ENCODE results near the gene GRAMD4.

GRAMD4 gene

DNA sequence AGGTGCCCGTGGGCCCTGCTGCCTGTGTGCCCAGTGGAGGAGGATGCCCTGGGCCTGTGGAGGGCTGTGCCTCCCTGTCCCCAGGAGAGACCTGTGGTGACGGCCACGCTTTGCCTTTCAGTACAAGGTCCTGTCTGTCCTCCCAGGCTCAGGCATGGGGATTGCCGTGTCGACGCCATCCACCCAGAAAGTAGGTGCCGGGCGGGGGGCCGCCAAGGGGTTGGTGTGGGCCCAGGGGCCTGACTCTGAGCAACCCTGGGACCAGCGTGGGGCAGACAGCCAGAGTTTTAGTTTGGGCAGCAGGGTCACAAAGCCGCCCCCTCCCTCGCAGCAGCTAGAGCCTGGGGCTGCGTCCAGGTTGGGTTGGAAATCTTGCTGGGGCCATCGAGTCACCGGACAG is 56.3 kb downstream of the GRAMD4 start:
- no peak for DNase-seq

GRCh38 chr22:46676881-46677280 is 56.7 kb downstream of the GRAMD4 start:
- DNase-seq, result no peak

GRCh38 chr22:46677323-46678002 is 57.3 kb downstream of the GRAMD4 start:
- no peak for DNase-seq

DNA sequence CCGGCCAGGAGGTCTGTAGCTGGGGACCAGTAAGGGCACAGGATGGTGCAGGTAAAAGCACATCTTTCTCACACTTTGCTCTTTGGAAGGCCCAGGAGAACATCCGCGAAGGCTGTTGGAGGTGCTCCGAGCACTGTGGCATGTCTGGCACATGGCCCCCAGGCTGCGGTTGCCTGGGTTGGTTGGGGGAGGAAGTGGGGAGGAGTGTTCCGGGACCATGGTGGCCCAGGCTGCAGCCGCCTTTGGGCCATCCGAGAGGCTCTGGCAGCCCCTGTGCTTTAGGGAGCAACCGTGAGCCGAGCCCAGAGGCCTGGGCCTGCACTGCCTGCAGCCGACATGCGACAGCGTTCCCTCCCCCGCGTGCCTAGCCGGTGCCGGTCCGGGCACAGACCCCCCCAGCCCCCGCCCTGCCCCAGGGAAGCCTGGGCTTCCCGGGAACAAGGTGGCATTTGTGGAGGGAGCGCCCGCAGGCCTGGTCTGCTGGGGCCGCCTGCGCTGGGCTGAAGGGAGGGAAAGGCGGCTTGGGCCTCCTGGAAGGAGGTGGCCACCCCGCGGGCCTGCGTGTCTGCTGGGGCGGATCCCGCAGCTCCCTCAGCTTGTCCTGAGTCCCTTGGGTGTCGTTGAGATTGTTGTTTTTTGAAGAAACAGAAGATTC is 57.9 kb downstream of the GRAMD4 start:
- no peak for DNase-seq

- DNase-seq, result no peak
Measured at GRCh38 chr22:46678785-46679700, 58.9 kb downstream of the GRAMD4 start.

- no peak for DNase-seq
Measured at GRCh38 chr22:46679706-46680269, 59.6 kb downstream of the GRAMD4 start.

GRCh38 chr22:46681010-46681409 is 60.8 kb downstream of the GRAMD4 start:
- DNase-seq, result no peak

- no peak for DNase-seq
Measured at GRCh38 chr22:46682011-46682731, 62.0 kb downstream of the GRAMD4 start.

- peak; percentile 82 for DNase-seq
Measured at GRCh38 chr22:46684706-46685105, 64.5 kb downstream of the GRAMD4 start.

GRCh38 chr22:46686221-46687047 is 66.2 kb downstream of the GRAMD4 start:
- no peak for DNase-seq

DNA sequence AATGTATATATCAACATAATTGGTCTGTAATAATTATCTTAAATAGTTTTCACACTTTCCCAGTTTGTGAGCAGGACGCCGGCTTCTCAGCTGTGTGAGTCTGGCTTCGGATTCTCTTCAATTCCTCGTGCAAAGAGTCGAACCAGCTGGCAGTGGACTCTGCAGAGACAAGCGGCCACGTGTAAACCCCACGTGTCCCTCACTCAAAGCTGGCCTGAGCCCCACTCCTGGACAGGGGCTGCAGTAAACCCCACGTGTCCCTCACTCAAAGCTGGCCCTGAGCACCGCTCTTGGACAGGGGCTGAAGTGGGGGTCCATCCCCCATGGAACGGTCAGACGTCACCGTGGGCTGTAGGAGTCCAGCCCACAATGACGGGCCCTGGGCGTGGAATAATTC is 66.9 kb downstream of the GRAMD4 start:
- DNase-seq, result no peak

DNA sequence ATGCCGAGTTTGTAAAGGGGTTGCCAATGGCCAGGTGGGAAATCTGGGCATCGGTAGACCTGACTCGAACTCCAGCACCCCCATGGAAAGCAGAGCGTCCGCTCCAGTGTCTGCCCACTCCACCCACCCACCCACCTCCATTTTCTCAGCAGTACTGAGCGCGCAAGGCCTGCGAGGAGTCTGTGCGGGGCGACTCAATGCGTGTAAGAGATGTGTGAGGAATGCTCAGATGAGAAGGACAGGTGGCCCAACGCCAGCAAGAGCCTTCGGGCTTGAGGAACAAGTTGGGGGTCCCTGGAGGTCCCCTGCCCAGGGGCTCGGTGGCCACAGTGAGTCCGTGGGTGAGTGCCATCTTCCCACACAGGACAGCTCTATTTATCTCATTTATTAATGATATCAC is 67.3 kb downstream of the GRAMD4 start:
- DNase-seq, result no peak

DNA sequence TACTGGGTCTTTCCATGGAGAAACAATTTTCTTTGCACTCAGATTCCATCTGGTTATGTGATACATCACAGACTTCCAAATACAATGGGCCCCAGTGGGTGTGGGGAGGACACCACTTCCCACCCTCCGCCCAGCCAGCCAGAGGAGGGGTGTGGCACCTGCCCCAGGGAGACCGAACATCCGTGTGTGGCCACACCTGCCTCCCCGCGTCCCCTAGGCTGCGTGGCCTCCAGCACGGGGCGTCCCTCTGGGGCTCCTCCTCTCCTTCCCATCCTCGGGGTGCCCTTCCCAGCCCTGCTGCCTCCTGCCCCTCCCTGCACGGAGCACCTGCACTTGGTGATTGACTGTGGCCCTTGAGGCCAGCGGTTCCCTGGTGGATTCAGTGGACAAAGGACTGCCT is 68.8 kb downstream of the GRAMD4 start:
- DNase-seq, result no peak

GRCh38 chr22:46690146-46690545 is 70.0 kb downstream of the GRAMD4 start:
- no peak for DNase-seq

- no peak for DNase-seq
Measured at GRCh38 chr22:46691571-46691970, 71.4 kb downstream of the GRAMD4 start.

DNA sequence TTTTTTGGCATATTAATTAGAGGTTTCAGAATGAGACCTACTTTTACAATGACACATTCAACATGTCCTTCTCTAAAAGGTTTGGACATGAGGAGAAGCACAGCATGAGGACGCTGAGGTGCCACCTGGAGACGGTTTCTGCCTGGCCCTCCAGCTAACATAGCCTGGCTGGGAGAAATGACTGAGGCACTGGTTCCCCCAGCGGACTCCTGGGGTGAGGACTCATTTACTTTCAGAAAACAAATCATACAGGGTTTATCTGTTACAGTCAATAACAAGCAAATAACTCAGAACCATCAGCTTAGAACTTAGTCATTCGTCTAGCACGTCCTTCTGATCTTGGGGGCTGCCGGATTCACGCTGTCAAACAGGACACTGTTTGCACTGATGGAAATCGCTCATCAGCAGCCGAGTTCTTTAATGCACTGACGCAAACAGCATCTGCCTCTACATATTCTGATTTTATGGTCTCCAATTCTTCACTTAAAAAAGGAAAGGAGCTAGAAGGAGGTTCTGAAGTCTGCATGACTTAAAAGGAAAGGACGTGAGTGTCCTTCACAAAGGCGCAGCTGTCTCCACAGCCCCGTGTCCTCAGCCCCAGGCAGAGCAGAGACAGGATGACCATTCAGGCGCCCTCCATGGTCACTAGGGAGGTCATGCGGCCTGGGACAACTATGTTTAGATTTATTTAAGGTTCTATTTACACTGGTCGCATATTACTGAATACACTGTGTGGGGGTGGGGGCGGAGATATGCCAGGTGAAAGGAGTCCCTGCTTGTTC is 73.6 kb downstream of the GRAMD4 start:
- DNase-seq, result no peak

GRCh38 chr22:46694416-46695170 is 74.4 kb downstream of the GRAMD4 start:
- DNase-seq, result no peak

- DNase-seq, result no peak
Measured at GRCh38 chr22:46695346-46696228, 75.4 kb downstream of the GRAMD4 start.

DNA sequence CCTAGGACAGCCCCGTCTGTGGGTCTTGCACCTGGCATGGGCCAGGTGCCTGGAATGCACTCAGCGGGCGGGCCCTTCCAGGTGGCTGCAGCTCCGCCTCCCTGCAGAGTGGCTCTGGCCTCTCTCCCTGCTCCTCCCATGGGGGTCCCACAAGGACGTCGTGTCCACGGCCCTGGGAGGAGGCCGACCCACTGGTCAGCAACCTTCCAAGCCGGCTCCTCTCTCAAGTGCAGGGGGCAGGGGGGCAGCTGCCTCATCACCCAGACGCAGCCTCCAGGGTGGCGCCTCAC is 76.0 kb downstream of the GRAMD4 start:
- peak; percentile 30 for DNase-seq

Data from NCI-H2029 (cell line).